ENCODE measurements around the gene WDR70. TPM values are rescaled to one million over a fixed set of nuclear protein-coding genes. Genes with fewer than 3 reads are reported as not detected.
"Not testable (repeated sequence)": the region's sequence is repeated elsewhere in the genome, so short reads cannot be mapped to it uniquely, and the experiment has no call there.

Gene WDR70
- polyA plus RNA-seq, 1 of the 3 experiments (the other 2 are of a cell fraction): 14.2 TPM

GRCh38 chr5:37580106-37580505 lies 201.0 kb downstream of the WDR70 start:
- no peaks in the 10 kb centered on the region for H3K36me3 ChIP-seq (replicated peaks in 1 of 2; ENCODE audit: control insufficient read depth in 1 of 2, insufficient read depth in 2 of 2, low read length in 1 of 2)
- no peaks in the 10 kb centered on the region for H3K27me3 ChIP-seq (ENCODE audit: insufficient read depth)
- ChIA-PET CTCF (no interaction called here), POLR2A (no interaction called here)
- WGBS (ENCODE audit: low lambda C conversion rate): 78% methylated on average over 2 of the region's 2 CpGs
- H3K27ac ChIP-seq (ENCODE audit: low read depth in 2 of 2, low read length in 1 of 2): no peak overlapping the region
- H3K9ac ChIP-seq: no peak overlapping the region
- H3K79me2 ChIP-seq (ENCODE audit: insufficient read depth): no peaks in the 10 kb centered on the region
- no peak for TF ChIP-seq PBX3 (IDR thresholded peaks at IDR 0.05)
- no peak for TF ChIP-seq NRF1 (IDR thresholded peaks at IDR 0.05; ENCODE audit: low read depth, low read length)
- TF ChIP-seq POLR2AphosphoS5 (IDR thresholded peaks at IDR 0.05; ENCODE audit: low read depth, low read length): no peak
- no peak for TF ChIP-seq GATA2 (CRISPR knock-in tag; IDR thresholded peaks at IDR 0.05)
- TF ChIP-seq MAX (IDR thresholded peaks at IDR 0.05; ENCODE audit: low read depth): no peak
- H4K20me1 ChIP-seq (ENCODE audit: insufficient read depth): no peaks in the 10 kb centered on the region
- 0 out of 2 replicates have a peak, but pooled peaks cover 4% of the 10 kb centered on the region for H3K9me2 ChIP-seq
- peaks cover 0 to 8% of the 10 kb centered on the region in 2 experiments; a peak in 1 of 4 replicates for H3K4me1 ChIP-seq (ENCODE audit: control insufficient read depth in 1 of 2, insufficient read depth in 2 of 2, low read depth in 1 of 2, low read length in 1 of 2)
- H3F3A ChIP-seq (replicated peaks; ENCODE audit: insufficient read depth): no peaks in the 10 kb centered on the region
- H2AFZ ChIP-seq (ENCODE audit: low read depth): no peak overlapping the region
- H3K4me3 ChIP-seq (ENCODE audit: low read depth in 2 of 2, low read length in 1 of 2): no peak overlapping the region
- H3K4me2 ChIP-seq: no peak overlapping the region
- no peaks in the 10 kb centered on the region for H3K9me3 ChIP-seq
- no peak for DNase-seq

- ChIA-PET POLR2A (no interaction called here), CTCF (no interaction called here)
- TF ChIP-seq CHD2 (IDR thresholded peaks at IDR 0.05; ENCODE audit: low read length, partially characterized antibody) (no peak), FOSL2 (IDR thresholded peaks at IDR 0.05; ENCODE audit: borderline replicate concordance, low read depth) (no peak), RCOR1 (IDR thresholded peaks at IDR 0.05; ENCODE audit: low read length) (no peak), NRF1 (IDR thresholded peaks at IDR 0.05; ENCODE audit: low read depth, low read length) (no peak)
Observed at GRCh38 chr5:37582202-37582601, 203.1 kb downstream of the WDR70 start.

GRCh38 chr5:37593292-37593691 lies 214.2 kb downstream of the WDR70 start:
- H3K9me2 ChIP-seq; H3K27me3 ChIP-seq (ENCODE audit: insufficient read depth); POLR2A ChIA-PET; H3K9ac ChIP-seq; DNase-seq; H3K9me3 ChIP-seq; H2AFZ ChIP-seq (ENCODE audit: low read depth); H3K4me1 ChIP-seq (ENCODE audit: control insufficient read depth in 1 of 2, insufficient read depth in 2 of 2, low read depth in 1 of 2, low read length in 1 of 2); H3K4me2 ChIP-seq; H3K79me2 ChIP-seq (ENCODE audit: insufficient read depth); H3K4me3 ChIP-seq (ENCODE audit: low read depth in 2 of 2, low read length in 1 of 2); CTCF ChIA-PET; H3K27ac ChIP-seq (ENCODE audit: low read depth in 2 of 2, low read length in 1 of 2); H3K36me3 ChIP-seq (replicated peaks in 1 of 2; ENCODE audit: control insufficient read depth in 1 of 2, insufficient read depth in 2 of 2, low read length in 1 of 2); H3F3A ChIP-seq (replicated peaks; ENCODE audit: insufficient read depth); H4K20me1 ChIP-seq (ENCODE audit: insufficient read depth): not testable (repeated sequence)
- WGBS (ENCODE audit: low lambda C conversion rate): 91% methylated on average over 3 of the region's 3 CpGs

More at GRCh38 chr5:37582202-37582601, 203.1 kb downstream of the WDR70 start:
- no peaks in the 10 kb centered on the region for H4K20me1 ChIP-seq (ENCODE audit: insufficient read depth)
- H3K36me3 ChIP-seq (replicated peaks in 1 of 2; ENCODE audit: control insufficient read depth in 1 of 2, insufficient read depth in 2 of 2, low read length in 1 of 2): no peaks in the 10 kb centered on the region
- H3K9me3 ChIP-seq: no peaks in the 10 kb centered on the region
- H3K27me3 ChIP-seq (ENCODE audit: insufficient read depth): no peaks in the 10 kb centered on the region
- H3K27ac ChIP-seq (ENCODE audit: low read depth in 2 of 2, low read length in 1 of 2): no peak overlapping the region
- no peak overlapping the region for H2AFZ ChIP-seq (ENCODE audit: low read depth)
- H3F3A ChIP-seq (replicated peaks; ENCODE audit: insufficient read depth): no peaks in the 10 kb centered on the region
- H3K4me2 ChIP-seq: no peak overlapping the region
- H3K9ac ChIP-seq: no peak overlapping the region
- no peak for DNase-seq
- 91% methylated on average over 2 of the region's 2 CpGs for WGBS (ENCODE audit: low lambda C conversion rate)
- H3K4me3 ChIP-seq (ENCODE audit: low read depth in 2 of 2, low read length in 1 of 2): no peak overlapping the region
- 0 out of 2 replicates have a peak, but pooled peaks cover 4% of the 10 kb centered on the region for H3K9me2 ChIP-seq
- no peaks in the 10 kb centered on the region for H3K79me2 ChIP-seq (ENCODE audit: insufficient read depth)
- H3K4me1 ChIP-seq (ENCODE audit: control insufficient read depth in 1 of 2, insufficient read depth in 2 of 2, low read depth in 1 of 2, low read length in 1 of 2): no peaks in the 10 kb centered on the region; a peak in 1 of 4 replicates

GRCh38 chr5:37594864-37595263 lies 215.7 kb downstream of the WDR70 start:
- H3K9ac ChIP-seq; CTCF ChIA-PET; POLR2A ChIA-PET; H3F3A ChIP-seq (replicated peaks; ENCODE audit: insufficient read depth); H3K9me2 ChIP-seq; H3K9me3 ChIP-seq; H3K79me2 ChIP-seq (ENCODE audit: insufficient read depth); H3K27ac ChIP-seq (ENCODE audit: low read depth in 2 of 2, low read length in 1 of 2); H2AFZ ChIP-seq (ENCODE audit: low read depth); H3K4me3 ChIP-seq (ENCODE audit: low read depth in 2 of 2, low read length in 1 of 2); H3K4me1 ChIP-seq (ENCODE audit: control insufficient read depth in 1 of 2, insufficient read depth in 2 of 2, low read depth in 1 of 2, low read length in 1 of 2); H3K36me3 ChIP-seq (replicated peaks in 1 of 2; ENCODE audit: control insufficient read depth in 1 of 2, insufficient read depth in 2 of 2, low read length in 1 of 2); DNase-seq; H3K4me2 ChIP-seq; H3K27me3 ChIP-seq (ENCODE audit: insufficient read depth); H4K20me1 ChIP-seq (ENCODE audit: insufficient read depth): not testable (repeated sequence)
- WGBS (ENCODE audit: low lambda C conversion rate): 44% methylated on average over 2 of the region's 2 CpGs
